HepG2 (cell line): ENCODE data around the gene SND1. TPM values are rescaled to one million over a fixed set of nuclear protein-coding genes. Genes with fewer than 3 reads are reported as not detected.

Experiments
- ATAC-seq: fragments of 200-7000 bp; cut with Tn5 transposase; 3 replicates; pipeline ENCODE4 v1.9.1; 2020; ENCODE audit warnings: mild to moderate bottlenecking, moderate library complexity
- BruUV-seq: library from RNA; stranded (reverse); fragments of 400-500 nt; replicated peaks from 2 replicates; lab custom pipeline; 2021; lab: Mats Ljungman, UMichigan
- CTCF ChIA-PET: fragments of 300-600 bp; formaldehyde crosslinking; extraction: SDS; loops from one replicate; lab custom pipeline; 2021; ENCODE audit warnings: low total read pairs, inconsistent platforms, low intra/inter-chr PET ratio; lab: Yijun Ruan, JAX
- POLR2A ChIA-PET: fragments of 350-600 bp; sonication (Branson Sonifier 250); formaldehyde crosslinking; loops from one replicate; lab custom pipeline; 2020; ENCODE audit warnings: antibody characterized with exemption, inconsistent platforms; lab: Yijun Ruan, JAX
- DNase-seq: peaks from one replicate; pipeline ENCODE4 v3.0.0-alpha.2; 2015; ENCODE audit warnings: low spot score
- FAIRE-seq: peaks from 3 replicates; lab custom pipeline; 2011; peaks lifted over from hg19 to GRCh38; lab: Jason Lieb, UNC
- H2AFZ ChIP-seq: one replicate; pipeline ENCODE4 v1.6.1; 2011; ENCODE audit warnings: low read length, inconsistent platforms
- H3K27ac ChIP-seq: fragments of 300-600 bp; 3 replicates; pipeline ENCODE4 v1.8.0; 2011; ENCODE audit warnings: mixed run types, mild to moderate bottlenecking, mixed read lengths, low read length, inconsistent platforms; ENCODE audit not compliant: insufficient read depth; ENCODE audit errors: extremely low read length
- H3K27me3 ChIP-seq, 2 experiments: fragments of 200-600 bp in 1 of 2; 2 replicates in 1 of 2; 3 replicates in 1 of 2; pipeline versions ENCODE4 v1.6.0 to v1.8.0; 2011; ENCODE audit warnings: low read length in 2 of 2, mild to moderate bottlenecking in 2 of 2, moderate library complexity in 2 of 2, inconsistent platforms in 1 of 2; ENCODE audit not compliant: insufficient read depth in 2 of 2, control insufficient read depth in 1 of 2
- H3K36me3 ChIP-seq, 2 experiments: fragments of 200-600 bp in 1 of 2; replicated peaks in 1 of 2; 2 replicates in 1 of 2; 3 replicates in 1 of 2; pipeline versions ENCODE4 v1.5.1 to v1.8.0; 2011; ENCODE audit warnings: low read length in 2 of 2, inconsistent platforms in 1 of 2; ENCODE audit not compliant: insufficient read depth in 2 of 2, control insufficient read depth in 1 of 2
- H3K4me1 ChIP-seq: 2 replicates; pipeline ENCODE4 v1.5.1; 2012; ENCODE audit warnings: low read length, inconsistent platforms; ENCODE audit not compliant: insufficient read depth
- H3K4me2 ChIP-seq: 2 replicates; pipeline ENCODE4 v1.6.0; 2011; ENCODE audit warnings: low read depth, low read length, inconsistent platforms
- H3K4me3 ChIP-seq, 3 experiments: fragments of 200-600 bp in 1 of 3; sonication (generic), shearing (Covaris generic) in 1 of 3; replicated peaks in 1 of 3; 2 replicates each; pipeline ENCODE4 v1.5.1; 2011 to 2016; ENCODE audit warnings: low read length in 3 of 3, inconsistent platforms in 2 of 3, low read depth in 2 of 3, mild to moderate bottlenecking in 2 of 3, control low read depth in 1 of 3, mixed read lengths in 1 of 3; ENCODE audit not compliant: insufficient read depth in 1 of 3
- H3K79me2 ChIP-seq: one replicate; pipeline ENCODE4 v1.6.1; 2011; ENCODE audit warnings: low read length, inconsistent platforms; ENCODE audit not compliant: insufficient read depth
- H3K9ac ChIP-seq: 2 replicates; pipeline ENCODE4 v1.6.0; 2011; ENCODE audit warnings: mild to moderate bottlenecking, low read depth, low read length, inconsistent platforms; ENCODE audit not compliant: insufficient read depth
- H3K9me3 ChIP-seq: 2 replicates; pipeline ENCODE4 v1.5.1; 2012; ENCODE audit warnings: mild to moderate bottlenecking, low read length
- H4K20me1 ChIP-seq: 2 replicates; pipeline ENCODE4 v1.6.0; 2011; ENCODE audit warnings: inconsistent platforms, mild to moderate bottlenecking, low read length, moderate library complexity; ENCODE audit not compliant: insufficient read depth
- DBP ChIP-seq: sonication (generic); formaldehyde crosslinking; IDR thresholded peaks from 2 replicates; pipeline ENCODE4 v1.4.0; 2020; ENCODE audit warnings: missing genetic modification reagents; ENCODE audit errors: not compliant biosample characterization
- RBM22 ChIP-seq: fragments of 200-400 bp; formaldehyde crosslinking; optimal IDR thresholded peaks from 2 replicates; pipeline ENCODE3; 2017; ENCODE audit warnings: mild to moderate bottlenecking, low read length, moderate library complexity
- RELA ChIP-seq: sonication (generic); formaldehyde crosslinking; IDR thresholded peaks from 2 replicates; pipeline ENCODE4 v1.4.0; 2020; ENCODE audit warnings: missing genetic modification reagents
- ZNF740 ChIP-seq: sonication (generic); formaldehyde crosslinking; IDR thresholded peaks from 2 replicates; pipeline ENCODE4 v1.4.0; 2020; ENCODE audit warnings: missing genetic modification reagents
- ZNF772 ChIP-seq: sonication (generic); formaldehyde crosslinking; IDR thresholded peaks from 2 replicates; pipeline ENCODE4 v1.5.0; 2020; ENCODE audit warnings: mild to moderate bottlenecking, missing genetic modification reagents
- ZNF879 ChIP-seq: sonication (generic); formaldehyde crosslinking; IDR thresholded peaks from 2 replicates; pipeline ENCODE4 v1.8.1; 2023; ENCODE audit warnings: missing genetic modification reagents
- ZXDC ChIP-seq: sonication (generic); formaldehyde crosslinking; IDR thresholded peaks from 2 replicates; pipeline ENCODE4 v1.5.0; 2020; ENCODE audit warnings: mild to moderate bottlenecking, missing genetic modification reagents
- WGBS: methylation state at CpG from one replicate; pipeline ENCODE4 v1.1.6; 2017; ENCODE audit warnings: low lambda C conversion rate; 5-methylcytosine and 5-hydroxymethylcytosine counted together
- in situ Hi-C: cut with HindIII; loops from 2 replicates; pipeline ENCODE4 v1.10.0; 2017; ENCODE audit warnings: low pct_unique_long_range_greater_than_20kb; ENCODE audit not compliant: extremely low pct_ligation_motif_present
- intact Hi-C: fragments of 100-400 bp; cut with micrococcal nuclease; formaldehyde crosslinking; loops from one replicate; pipeline ENCODE4 v1.10.0; 2022; ENCODE audit not compliant: unreplicated experiment
- polyA plus RNA-seq, 8 experiments: library from polyadenylated mRNA; depleted of rRNA in 3 of 8; stranded (reverse) in 7 of 8; unstranded in 1 of 8; fragments of >200 nt; fragmentation: Illumina TruSeq in 4 of 8; extraction: Trizol in 4 of 8; gene quantifications; 2 replicates each; pipeline versions ENCODE4 v1.2.1 to v1.2.3, GENCODE V29; 2011 to 2016; ENCODE audit warnings: low read depth in 4 of 8, missing spikeins in 1 of 8, mixed read lengths in 1 of 8; ENCODE audit not compliant: insufficient read depth in 1 of 8
- total RNA-seq, 5 experiments: library from RNA; depleted of rRNA; stranded (reverse); fragments of >200 nt; fragmentation: Illumina TruSeq; extraction: Trizol; gene quantifications; 2 replicates each; pipeline ENCODE4 v1.2.3, GENCODE V29; 2016; ENCODE audit warnings: low read depth in 1 of 5

SND1 gene
- total and polyA plus RNA-seq, 2 of the 13 experiments (the other 11 are each of a cell fraction or from before 2014, with no cell fraction given) = 110 to 182 TPM

- WGBS = 94% methylated on average over 3 of the region's 5 CpGs
- ChIA-PET CTCF (no interaction called here), POLR2A (no interaction called here)
- no peak overlapping the region for H3K4me2 ChIP-seq
- H2AFZ ChIP-seq = no peak overlapping the region
- intact Hi-C loops (no loop called here), in situ Hi-C loops (no loop called here)
- H3K27ac ChIP-seq = no peak overlapping the region
- DNase-seq (no peak), ATAC-seq (no peak), FAIRE-seq (no peak)
- H3K27me3 ChIP-seq = no peaks in the 10 kb centered on the region
- H3K4me3 ChIP-seq = no peak overlapping the region
- no peaks in the 10 kb centered on the region for H3K4me1 ChIP-seq
- H3K79me2 ChIP-seq = no peaks in the 10 kb centered on the region
- H3K36me3 ChIP-seq = peaks cover 8 to 73% of the 10 kb centered on the region in 2 experiments
- H3K9me3 ChIP-seq = no peaks in the 10 kb centered on the region
- TF ChIP-seq ZNF879 (CRISPR knock-in tag) (no peak), RBM22 (peak; percentile 32), DBP (CRISPR knock-in tag) (no peak), RELA (CRISPR knock-in tag) (no peak), ZXDC (no peak), ZNF740 (CRISPR knock-in tag) (no peak), ZNF772 (CRISPR knock-in tag) (no peak)
- no peak overlapping the region for H3K9ac ChIP-seq
- no TSS peak for BruUV-seq
- no peaks in the 10 kb centered on the region; the same call in 1 of the 2 replicates for H4K20me1 ChIP-seq
These were observed 288.6 kb downstream of the SND1 start for GRCh38 chr7:127940381-127941160.
